IMR-90 (cell line): Measurements from ENCODE around the gene CELF5. TPM values are rescaled to one million over a fixed set of nuclear protein-coding genes. Genes with fewer than 3 reads are reported as not detected.

Experiments used
- ATAC-seq: fragments of 200-7000 bp; cut with Tn5 transposase; 2 replicates; pipeline ENCODE4 v1.9.1; 2020; ENCODE audit warnings: low read depth, mild to moderate bottlenecking, moderate library complexity
- BruUV-seq: library from RNA; stranded (reverse); fragments of 400-500 nt; replicated peaks from 2 replicates; lab custom pipeline; 2021; lab: Mats Ljungman, UMichigan
- CTCF ChIA-PET: fragments of 300-600 bp; formaldehyde crosslinking; extraction: SDS; loops from one replicate; lab custom pipeline; 2021; ENCODE audit warnings: antibody characterized with exemption; lab: Yijun Ruan, JAX
- POLR2A ChIA-PET: fragments of 300-600 bp; sonication (Branson Sonifier 250); formaldehyde crosslinking; loops from one replicate; lab custom pipeline; 2022; ENCODE audit warnings: antibody characterized with exemption; ENCODE audit not compliant: unreplicated experiment; lab: Charles Lee
- DNase-seq: peaks from one replicate; pipeline ENCODE4 v3.0.0; 2013
- H2AFZ ChIP-seq: replicated peaks from 2 replicates; pipeline ENCODE3; 2013; ENCODE audit warnings: low read length, mild to moderate bottlenecking; ENCODE audit not compliant: poor library complexity
- H2AK5ac ChIP-seq: 2 replicates; pipeline ENCODE4 v1.6.1; 2013; ENCODE audit warnings: low read depth, low read length, inconsistent platforms
- H2AK9ac ChIP-seq: replicated peaks from 2 replicates; pipeline ENCODE3; 2013; ENCODE audit warnings: mild to moderate bottlenecking, low read depth, low read length, moderate library complexity; ENCODE audit not compliant: poor library complexity
- H2BK120ac ChIP-seq: 2 replicates; pipeline ENCODE4 v1.6.1; 2013; ENCODE audit warnings: low read depth, low read length, inconsistent platforms
- H2BK15ac ChIP-seq: 3 replicates; pipeline ENCODE4 v1.6.1; 2013; ENCODE audit warnings: low read depth, low read length, inconsistent platforms
- H2BK20ac ChIP-seq: 2 replicates; pipeline ENCODE4 v1.6.1; 2013; ENCODE audit warnings: low read depth, mild to moderate bottlenecking, inconsistent platforms, low read length, moderate library complexity
- H2BK5ac ChIP-seq: 2 replicates; pipeline ENCODE4 v1.6.1; 2013; ENCODE audit warnings: mild to moderate bottlenecking, low read depth, low read length, inconsistent platforms; ENCODE audit not compliant: poor library complexity, severe bottlenecking
- H3K14ac ChIP-seq: replicated peaks from 2 replicates; pipeline ENCODE4 v1.6.1; 2013; ENCODE audit warnings: low read depth, low read length, inconsistent platforms
- H3K18ac ChIP-seq: 2 replicates; pipeline ENCODE4 v1.6.1; 2013; ENCODE audit warnings: low read depth, low read length, control low read depth
- H3K23ac ChIP-seq: 2 replicates; pipeline ENCODE4 v1.6.1; 2013; ENCODE audit warnings: low read depth, low read length, inconsistent platforms
- H3K27ac ChIP-seq: 2 replicates; pipeline ENCODE4 v1.5.1; 2013; ENCODE audit warnings: mild to moderate bottlenecking, control low read depth, low read length; ENCODE audit not compliant: insufficient read depth
- H3K27me3 ChIP-seq: 2 replicates; pipeline ENCODE4 v1.6.1; 2013; ENCODE audit warnings: low read length; ENCODE audit not compliant: control insufficient read depth, insufficient read depth
- H3K36me3 ChIP-seq: 2 replicates; pipeline ENCODE4 v1.6.1; 2013; ENCODE audit warnings: low read length, mixed read lengths; ENCODE audit not compliant: control insufficient read depth, insufficient read depth
- H3K4ac ChIP-seq: 2 replicates; pipeline ENCODE4 v1.6.1; 2013; ENCODE audit warnings: low read depth, low read length, inconsistent platforms
- H3K4me1 ChIP-seq: 2 replicates; pipeline ENCODE4 v1.6.1; 2013; ENCODE audit warnings: low read length, mixed read lengths; ENCODE audit not compliant: control insufficient read depth, insufficient read depth
- H3K4me2 ChIP-seq: 2 replicates; pipeline ENCODE4 v1.6.1; 2013; ENCODE audit warnings: low read depth, mild to moderate bottlenecking, control low read depth, low read length, moderate library complexity
- H3K4me3 ChIP-seq: 2 replicates; pipeline ENCODE4 v1.5.1; 2013; ENCODE audit warnings: low read depth, mild to moderate bottlenecking, control low read depth, low read length, moderate library complexity; ENCODE audit not compliant: insufficient read depth
- H3K56ac ChIP-seq: 2 replicates; pipeline ENCODE4 v1.6.1; 2013; ENCODE audit warnings: low read length, inconsistent platforms; ENCODE audit not compliant: insufficient read depth; ENCODE audit errors: extremely low read depth
- H3K79me1 ChIP-seq, 2 experiments: 2 replicates each; pipeline ENCODE4 v1.6.1; 2013; ENCODE audit warnings: low read length in 2 of 2, inconsistent platforms in 1 of 2, low read depth in 1 of 2
- H3K9ac ChIP-seq: 2 replicates; pipeline ENCODE4 v1.6.1; 2013; ENCODE audit warnings: low read depth, low read length, control low read depth
- H3K9me1 ChIP-seq: 2 replicates; pipeline ENCODE4 v1.6.1; 2013; ENCODE audit warnings: low read length, inconsistent platforms; ENCODE audit not compliant: insufficient read depth
- H3K9me3 ChIP-seq: 2 replicates; pipeline ENCODE4 v1.6.1; 2013; ENCODE audit warnings: low read length; ENCODE audit not compliant: control insufficient read depth, insufficient read depth
- H4K20me1 ChIP-seq: 2 replicates; pipeline ENCODE4 v1.6.1; 2013; ENCODE audit warnings: low read length, inconsistent platforms; ENCODE audit not compliant: insufficient read depth
- H4K5ac ChIP-seq: 2 replicates; pipeline ENCODE4 v1.6.1; 2013; ENCODE audit warnings: mild to moderate bottlenecking, low read depth, low read length, control low read depth
- H4K8ac ChIP-seq, 2 experiments: 2 replicates each; pipeline ENCODE4 v1.6.1; 2013; ENCODE audit warnings: low read depth in 2 of 2, low read length in 2 of 2, control low read depth in 1 of 2, inconsistent platforms in 1 of 2
- H4K91ac ChIP-seq: 2 replicates; pipeline ENCODE4 v1.6.1; 2013; ENCODE audit warnings: low read depth, low read length, inconsistent platforms; ENCODE audit not compliant: insufficient read depth
- FOS ChIP-seq: fragments of 150-350 bp; IDR thresholded peaks from 2 replicates; pipeline ENCODE4 v1.6.1; 2016; ENCODE audit warnings: low read depth, low read length
- RAD21 ChIP-seq: IDR thresholded peaks from 2 replicates; pipeline ENCODE4 v1.6.1; 2012; ENCODE audit warnings: low read length, improper control_type of control experiment
- SMC3 ChIP-seq: fragments of 150-350 bp; IDR thresholded peaks from 2 replicates; pipeline ENCODE4 v1.6.1; 2016; ENCODE audit warnings: low read depth, mild to moderate bottlenecking, antibody characterized with exemption, low read length, moderate library complexity
- WGBS, 2 experiments: methylation state at CpG; one replicate each; pipeline versions ENCODE4 v1.1.5 to v1.1.7; 2013; ENCODE audit warnings: missing lambda C conversion rate in 2 of 2; ENCODE audit not compliant: insufficient read length in 1 of 2; ENCODE audit errors: extremely low coverage in 2 of 2; 5-methylcytosine and 5-hydroxymethylcytosine counted together
- dilution Hi-C: fragments of 300-500 bp; cut with HindIII; formaldehyde crosslinking; loops from one replicate; pipeline ENCODE4 v1.14.3; 2018; ENCODE audit warnings: low sequenced_read_pairs; ENCODE audit not compliant: unreplicated experiment
- in situ Hi-C: fragments of 300-500 bp; cut with MboI; formaldehyde crosslinking; loops from 3 replicates; pipeline ENCODE4 v1.14.3; 2019; ENCODE audit warnings: low sequenced_read_pairs, inconsistent platforms, mixed read lengths
- intact Hi-C: fragments of 100-400 bp; cut with micrococcal nuclease; formaldehyde crosslinking; loops from 2 replicates; pipeline ENCODE4 v1.10.0; 2022
- polyA plus RNA-seq, 3 experiments: library from polyadenylated mRNA; depleted of rRNA; stranded (reverse); fragments of >200 nt; gene quantifications; 2 replicates each; pipeline ENCODE4 v1.2.3, GENCODE V29; 2012; ENCODE audit warnings: low replicate concordance in 1 of 3
- total RNA-seq: library from RNA; depleted of rRNA; stranded (reverse); fragments of >200 nt; gene quantifications from 2 replicates; pipeline ENCODE4 v1.2.3, GENCODE V29; 2012

The CELF5 gene
- total and polyA plus RNA-seq, 2 of the 4 experiments (the other 2 are of a cell fraction): 0.02 TPM; not detected in 1

GRCh38 chr19:3238066-3238561, 13.7 kb downstream of the CELF5 start:
- no peaks in the 10 kb centered on the region for H3K9me3 ChIP-seq
- no peak overlapping the region for H3K56ac ChIP-seq
- no peak overlapping the region for H4K5ac ChIP-seq
- no peak for TF ChIP-seq RAD21
- TF ChIP-seq SMC3: no peak
- no peak for TF ChIP-seq FOS
- H2BK120ac ChIP-seq: no peak overlapping the region
- H3K4me3 ChIP-seq: no peak overlapping the region
- no peak overlapping the region for H2BK20ac ChIP-seq
- H2AK5ac ChIP-seq: no peak overlapping the region
- H4K8ac ChIP-seq: no peak overlapping the region
- H3K27ac ChIP-seq: no peak overlapping the region
- ChIA-PET POLR2A (no interaction called here), CTCF (no interaction called here)
- dilution Hi-C loops (no loop called here), intact Hi-C loops (no loop called here), in situ Hi-C loops (no loop called here)
- H2BK5ac ChIP-seq: no peak overlapping the region
- no peaks in the 10 kb centered on the region for H3K79me1 ChIP-seq
- H4K20me1 ChIP-seq: no peaks in the 10 kb centered on the region
- H2AFZ ChIP-seq: no peak overlapping the region
- H3K36me3 ChIP-seq: no peaks in the 10 kb centered on the region
- no peak overlapping the region for H3K18ac ChIP-seq
- no peak for ATAC-seq
- H3K9ac ChIP-seq: no peak overlapping the region
- no peaks in the 10 kb centered on the region for H3K9me1 ChIP-seq
- no peak for DNase-seq
- H3K23ac ChIP-seq: no peak overlapping the region
- H3K14ac ChIP-seq: no peak overlapping the region
- no peak overlapping the region for H3K4ac ChIP-seq
- H3K4me2 ChIP-seq: no peak overlapping the region
- peaks cover 4% of the 10 kb centered on the region for H3K27me3 ChIP-seq
- no peak overlapping the region for H2BK15ac ChIP-seq
- 80% methylated on average over 1 of the region's 7 CpGs; no CpG with 5 or more reads in 1 of the 2 experiments for WGBS, 2 experiments
- H2AK9ac ChIP-seq: no peak overlapping the region
- H3K4me1 ChIP-seq: no peaks in the 10 kb centered on the region
- no peak overlapping the region for H4K91ac ChIP-seq
- no TSS peak for BruUV-seq
